ENCODE results near the gene SKP1.

Gene SKP1

GRCh38 chr5:134111741-134112647 is 64.8 kb downstream of the SKP1 start:
- no peak for DNase-seq

- peak; percentile 13 for DNase-seq
Observed at GRCh38 chr5:134110382-134110781, 66.4 kb downstream of the SKP1 start.

GRCh38 chr5:134107779-134108178 is 69.0 kb downstream of the SKP1 start:
- no peak for DNase-seq

GRCh38 chr5:134106991-134107701 is 69.6 kb downstream of the SKP1 start:
- DNase-seq: no peak

GRCh38 chr5:134103998-134104654 is 72.6 kb downstream of the SKP1 start:
- no peak for DNase-seq

- DNase-seq: no peak
Observed at GRCh38 chr5:134103397-134103796, 73.4 kb downstream of the SKP1 start.

GRCh38 chr5:134101686-134102439 is 74.9 kb downstream of the SKP1 start:
- peak; percentile 17 for DNase-seq

GRCh38 chr5:134100283-134101091 is 76.3 kb downstream of the SKP1 start:
- DNase-seq: no peak

- no peak for DNase-seq
Observed at GRCh38 chr5:134099939-134100282, 76.8 kb downstream of the SKP1 start.

- DNase-seq: no peak
Observed at GRCh38 chr5:134099288-134099872, 77.4 kb downstream of the SKP1 start.
